Nucleus accumbens (tissue), 56 donors: ENCODE data around the gene IL33.

Experiments used
- DNase-seq, 56 donors: peaks; one replicate each; lab custom pipeline; 2025; lab: John Stamatoyannopoulos, UW

Gene IL33

DNA sequence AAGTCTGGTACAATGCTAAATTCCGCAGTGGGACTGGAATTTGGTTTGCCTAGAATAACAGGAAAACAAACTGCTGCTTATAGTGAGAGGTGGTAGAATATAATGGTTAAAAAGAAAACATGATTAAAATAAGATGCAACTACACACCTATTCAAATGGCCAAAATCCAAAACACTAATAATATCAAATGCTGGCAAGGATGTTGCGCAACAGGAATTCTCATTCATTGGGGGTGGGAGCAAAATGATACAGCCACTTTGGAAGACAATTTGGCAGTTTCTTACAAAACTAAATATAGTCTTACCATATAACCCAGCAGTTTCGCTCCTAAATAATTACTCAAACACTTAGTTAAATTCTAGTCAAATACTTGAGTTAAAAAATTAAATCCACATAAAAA is 61.8 kb downstream of the IL33 start:
- no peak for DNase-seq

- DNase-seq = no peak
Measured at GRCh38 chr9:6301858-6302257, 86.3 kb downstream of the IL33 start.

- DNase-seq = no peak
Measured at GRCh38 chr9:6302417-6302816, 86.8 kb downstream of the IL33 start.

DNA sequence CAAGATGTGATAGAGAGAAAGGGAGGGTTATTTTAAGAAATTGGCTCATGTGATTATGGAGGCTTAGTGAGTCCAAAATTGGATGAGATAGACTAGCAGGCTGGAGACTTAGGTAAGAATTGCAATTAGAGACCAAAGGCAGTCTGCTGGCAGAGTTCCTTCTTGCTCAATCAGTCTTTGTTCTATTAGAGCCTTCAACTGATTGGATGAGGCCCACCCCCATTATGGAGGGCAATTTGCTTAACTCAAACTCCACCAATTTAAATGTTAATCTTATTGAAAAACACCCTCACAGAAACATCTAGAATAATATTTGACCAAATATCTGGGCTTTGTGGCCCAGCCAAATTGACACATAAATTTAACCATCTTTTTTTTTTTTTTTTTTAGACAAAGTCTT is 88.6 kb downstream of the IL33 start:
- DNase-seq = no peak

- DNase-seq = no peak
Measured at GRCh38 chr9:6305954-6306563, 90.5 kb downstream of the IL33 start.
